SK-N-SH (cell line): ENCODE data around the gene TP53I13. TPM values are rescaled to one million over a fixed set of nuclear protein-coding genes. Genes with fewer than 3 reads are reported as not detected.

Source experiments
- CTCF ChIA-PET: fragments of 300-600, 350-600 bp; formaldehyde crosslinking; extraction: SDS; loops from one replicate; lab custom pipeline; 2021; lab: Yijun Ruan, JAX
- POLR2A ChIA-PET: fragments of 350-600 bp; sonication (Branson Sonifier 250); formaldehyde crosslinking; extraction: SDS; loops from one replicate; lab custom pipeline; 2020; ENCODE audit warnings: antibody characterized with exemption, inconsistent platforms; lab: Yijun Ruan, JAX
- DNase-seq: peaks from one replicate; pipeline ENCODE4 v3.0.0; 2012
- H2AFZ ChIP-seq: fragments of 200-600 bp; sonication (generic); 2 replicates; pipeline ENCODE4 v1.8.1; 2016; ENCODE audit warnings: antibody characterized with exemption, mild to moderate bottlenecking, low read depth
- H3F3A ChIP-seq: fragments of 200-600 bp; sonication (generic); replicated peaks from 2 replicates; pipeline ENCODE3; 2016; ENCODE audit warnings: antibody characterized with exemption, mild to moderate bottlenecking; ENCODE audit not compliant: insufficient read depth
- H3K27ac ChIP-seq, 2 experiments: fragments of 200-500 bp in 1 of 2; fragments of 200-600 bp in 1 of 2; sonication (Bioruptor generic) in 1 of 2; sonication (generic), shearing (Covaris generic) in 1 of 2; 2 replicates each; pipeline versions ENCODE4 v1.5.1 to v1.6.1; 2014 to 2016; ENCODE audit warnings: low read depth in 2 of 2, inconsistent platforms in 1 of 2, low read length in 1 of 2, mild to moderate bottlenecking in 1 of 2, mixed read lengths in 1 of 2
- H3K27me3 ChIP-seq: fragments of 200-600 bp; sonication (generic), shearing (Covaris generic); 2 replicates; pipeline ENCODE4 v1.6.1; 2016; ENCODE audit warnings: mixed run types; ENCODE audit not compliant: insufficient read depth
- H3K36me3 ChIP-seq, 2 experiments: fragments of 200-500 bp in 1 of 2; fragments of 200-600 bp in 1 of 2; sonication (Bioruptor generic) in 1 of 2; sonication (generic) in 1 of 2; replicated peaks in 1 of 2; 2 replicates each; pipeline versions ENCODE3 to v1.5.1; 2014 to 2016; ENCODE audit warnings: low read length in 1 of 2, mild to moderate bottlenecking in 1 of 2; ENCODE audit not compliant: insufficient read depth in 2 of 2, control insufficient read depth in 1 of 2
- H3K4me1 ChIP-seq, 2 experiments: fragments of 200-500 bp in 1 of 2; fragments of 200-600 bp in 1 of 2; sonication (Bioruptor generic) in 1 of 2; sonication (generic), shearing (Covaris generic) in 1 of 2; 2 replicates each; pipeline versions ENCODE4 v1.5.1 to v1.6.1; 2014 to 2016; ENCODE audit warnings: low read depth in 1 of 2, low read length in 1 of 2, mixed run types in 1 of 2; ENCODE audit not compliant: insufficient read depth in 2 of 2, control insufficient read depth in 1 of 2
- H3K4me2 ChIP-seq: fragments of 200-600 bp; sonication (generic), shearing (Covaris generic); 2 replicates; pipeline ENCODE4 v1.6.1; 2017; ENCODE audit warnings: mixed run types
- H3K4me3 ChIP-seq, 2 experiments: fragments of 200-500 bp in 1 of 2; fragments of 200-600 bp in 1 of 2; sonication (Bioruptor generic) in 1 of 2; sonication (generic), shearing (Covaris generic) in 1 of 2; 2 replicates each; pipeline versions ENCODE4 v1.5.1 to v1.8.1; 2014 to 2016; ENCODE audit warnings: low read depth in 2 of 2, inconsistent platforms in 1 of 2, low read length in 1 of 2, mild to moderate bottlenecking in 1 of 2, mixed read lengths in 1 of 2, moderate library complexity in 1 of 2
- H3K79me2 ChIP-seq: fragments of 200-600 bp; sonication (generic); 2 replicates; pipeline ENCODE4 v1.8.1; 2017; ENCODE audit warnings: mild to moderate bottlenecking; ENCODE audit not compliant: insufficient read depth
- H3K9ac ChIP-seq: fragments of 200-600 bp; sonication (generic); 2 replicates; pipeline ENCODE4 v1.6.1; 2017; ENCODE audit warnings: mixed run types
- H3K9me2 ChIP-seq: fragments of 200-600 bp; sonication (generic); 2 replicates; pipeline ENCODE4 v1.6.1; 2017; ENCODE audit warnings: mixed run types
- H3K9me3 ChIP-seq: fragments of 200-600 bp; sonication (generic); 2 replicates; pipeline ENCODE4 v1.6.1; 2017; ENCODE audit warnings: mixed run types, mild to moderate bottlenecking, moderate library complexity
- H4K20me1 ChIP-seq: fragments of 200-600 bp; sonication (generic); 2 replicates; pipeline ENCODE4 v1.6.1; 2017; ENCODE audit warnings: mild to moderate bottlenecking, mixed run types; ENCODE audit not compliant: insufficient read depth
- CHD2 ChIP-seq: fragments of 150-350 bp; IDR thresholded peaks from 2 replicates; pipeline ENCODE4 v1.6.1; 2018; ENCODE audit warnings: low read length; ENCODE audit not compliant: partially characterized antibody
- FOSL2 ChIP-seq: IDR thresholded peaks from 2 replicates; pipeline ENCODE4 v1.4.0; 2012; ENCODE audit warnings: low read depth, mild to moderate bottlenecking, moderate library complexity, borderline replicate concordance
- GABPA ChIP-seq: IDR thresholded peaks from 2 replicates; pipeline ENCODE4 v1.4.0; 2012; ENCODE audit warnings: low read depth, mild to moderate bottlenecking
- GATA2 ChIP-seq: sonication (generic); formaldehyde crosslinking; IDR thresholded peaks from 2 replicates; pipeline ENCODE4 v1.5.0; 2020; ENCODE audit warnings: mild to moderate bottlenecking, missing genetic modification reagents
- JUND ChIP-seq: IDR thresholded peaks from 2 replicates; pipeline ENCODE4 v1.4.0; 2012
- MEF2A ChIP-seq: IDR thresholded peaks from 2 replicates; pipeline ENCODE4 v1.4.0; 2012; ENCODE audit warnings: low read depth, borderline replicate concordance
- NFIC ChIP-seq: IDR thresholded peaks from 2 replicates; pipeline ENCODE4 v1.4.0; 2012; ENCODE audit warnings: borderline replicate concordance
- POLR2AphosphoS5 ChIP-seq: IDR thresholded peaks from 2 replicates; pipeline ENCODE4 v1.6.1; 2012; ENCODE audit warnings: low read depth, low read length
- RFX5 ChIP-seq: IDR thresholded peaks from 2 replicates; pipeline ENCODE4 v1.6.1; 2012; ENCODE audit warnings: mild to moderate bottlenecking, improper control_type of control experiment, low read length
- SIN3A ChIP-seq: IDR thresholded peaks from 2 replicates; pipeline ENCODE4 v1.6.1; 2012; ENCODE audit warnings: low read depth, mild to moderate bottlenecking, low read length, moderate library complexity, borderline replicate concordance
- SMC3 ChIP-seq: IDR thresholded peaks from 2 replicates; pipeline ENCODE4 v1.6.1; 2012; ENCODE audit warnings: low read depth, low read length, improper control_type of control experiment
- TAF1 ChIP-seq: IDR thresholded peaks from 2 replicates; pipeline ENCODE4 v1.6.1; 2012; ENCODE audit warnings: low read depth, mild to moderate bottlenecking, low read length, moderate library complexity, borderline replicate concordance
- YY1 ChIP-seq: IDR thresholded peaks from 2 replicates; pipeline ENCODE4 v1.4.0; 2012; ENCODE audit warnings: low read depth, mild to moderate bottlenecking
- WGBS: methylation state at CpG from one replicate; pipeline ENCODE4 v1.1.6; 2017; ENCODE audit warnings: low lambda C conversion rate; 5-methylcytosine and 5-hydroxymethylcytosine counted together
- polyA plus RNA-seq, 3 experiments: library from polyadenylated mRNA; depleted of rRNA; stranded (reverse); fragments of >200 nt; gene quantifications; 2 replicates each; pipeline ENCODE4 v1.2.3, GENCODE V29; 2012
- TF ChIP-seq, protein P1 (sequence below): IDR thresholded peaks from 2 replicates; pipeline ENCODE4 v1.4.0; 2012; ENCODE audit warnings: low read depth
- TF ChIP-seq, protein P2 (sequence below): fragments of 150-350 bp; IDR thresholded peaks from 2 replicates; pipeline ENCODE4 v1.6.1; 2016; ENCODE audit warnings: mild to moderate bottlenecking, low read depth, low read length
- TF ChIP-seq, protein P3 (sequence below): IDR thresholded peaks from 2 replicates; pipeline ENCODE4 v1.4.0; 2012; ENCODE audit warnings: low read depth, borderline replicate concordance
- TF ChIP-seq, protein P4 (sequence below): fragments of 200-600 bp; sonication (generic); IDR thresholded peaks from 2 replicates; pipeline ENCODE4 v1.6.1; 2017; ENCODE audit warnings: antibody characterized with exemption, mild to moderate bottlenecking, moderate library complexity
- TF ChIP-seq, protein P5 (sequence below): fragments of 150-350 bp; IDR thresholded peaks from 2 replicates; pipeline ENCODE4 v1.6.1; 2017; ENCODE audit warnings: antibody characterized with exemption, low read length, low read depth, borderline replicate concordance
- TF ChIP-seq, protein P6 (sequence below): IDR thresholded peaks from 2 replicates; pipeline ENCODE4 v1.6.1; 2012; ENCODE audit warnings: mild to moderate bottlenecking, low read depth, low read length, moderate library complexity

Gene TP53I13
- polyA plus RNA-seq, 1 of the 3 experiments (the other 2 are of a cell fraction), result 39.2 TPM

DNA sequence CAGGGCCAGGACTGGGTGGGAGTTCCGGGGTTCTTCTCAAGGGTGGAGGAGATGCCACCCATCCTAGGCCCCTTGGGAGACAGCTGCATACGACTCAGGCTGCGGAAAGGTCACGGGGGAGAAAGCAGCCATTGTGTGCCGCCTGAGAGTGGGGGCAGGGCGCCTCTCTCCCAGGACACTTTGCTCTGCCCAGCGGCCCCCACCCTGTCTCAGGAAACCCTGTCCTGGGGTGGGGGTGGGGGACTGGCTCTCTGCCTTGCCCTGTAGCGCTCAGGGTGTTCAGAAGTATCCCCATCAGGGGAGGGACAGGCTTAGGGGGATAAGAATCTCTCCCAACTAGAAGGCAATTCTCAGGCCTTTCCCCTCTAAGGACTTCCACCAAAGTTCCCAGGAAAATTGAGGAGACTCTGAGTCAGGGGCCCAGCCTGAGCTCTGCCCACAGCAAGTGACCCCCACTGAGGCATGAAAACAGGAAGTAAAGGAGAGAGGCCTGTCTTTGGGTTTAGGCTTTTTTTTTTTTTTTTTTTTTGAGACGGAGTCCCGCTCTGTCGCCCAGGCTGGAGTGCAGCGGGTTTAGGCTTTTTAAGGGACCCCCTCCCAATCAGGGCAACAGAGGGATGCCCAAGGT, 16.1 kb downstream of the TP53I13 start:
- no peak overlapping the region for H3K9ac ChIP-seq
- no peak overlapping the region; a peak in 1 of 4 replicates for H3K27ac ChIP-seq
- H3K79me2 ChIP-seq, result peaks cover 74% of the 10 kb centered on the region
- no peaks in the 10 kb centered on the region for H3K27me3 ChIP-seq
- DNase-seq, result peak; percentile 25
- H3K4me1 ChIP-seq, result peaks cover 12 to 46% of the 10 kb centered on the region in 2 experiments; a peak in 3 of 4 replicates
- 0 out of 2 replicates have a peak overlapping the region, but pooled peaks have one; percentile 15 for H3K4me2 ChIP-seq
- TF ChIP-seq CHD2 (no peak), NFIC (no peak), GATA2 (CRISPR knock-in tag) (no peak), SIN3A (no peak), RFX5 (no peak), TAF1 (no peak), YY1 (no peak), MEF2A (no peak), SMC3 (no peak), JUND (no peak), FOSL2 (no peak), POLR2AphosphoS5 (no peak), GABPA (no peak)
- TF ChIP-seq, protein P1, sequence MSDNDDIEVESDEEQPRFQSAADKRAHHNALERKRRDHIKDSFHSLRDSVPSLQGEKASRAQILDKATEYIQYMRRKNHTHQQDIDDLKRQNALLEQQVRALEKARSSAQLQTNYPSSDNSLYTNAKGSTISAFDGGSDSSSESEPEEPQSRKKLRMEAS, result no peak
- TF ChIP-seq, protein P2, sequence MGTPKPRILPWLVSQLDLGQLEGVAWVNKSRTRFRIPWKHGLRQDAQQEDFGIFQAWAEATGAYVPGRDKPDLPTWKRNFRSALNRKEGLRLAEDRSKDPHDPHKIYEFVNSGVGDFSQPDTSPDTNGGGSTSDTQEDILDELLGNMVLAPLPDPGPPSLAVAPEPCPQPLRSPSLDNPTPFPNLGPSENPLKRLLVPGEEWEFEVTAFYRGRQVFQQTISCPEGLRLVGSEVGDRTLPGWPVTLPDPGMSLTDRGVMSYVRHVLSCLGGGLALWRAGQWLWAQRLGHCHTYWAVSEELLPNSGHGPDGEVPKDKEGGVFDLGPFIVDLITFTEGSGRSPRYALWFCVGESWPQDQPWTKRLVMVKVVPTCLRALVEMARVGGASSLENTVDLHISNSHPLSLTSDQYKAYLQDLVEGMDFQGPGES, result no peak
- TF ChIP-seq, protein P3, sequence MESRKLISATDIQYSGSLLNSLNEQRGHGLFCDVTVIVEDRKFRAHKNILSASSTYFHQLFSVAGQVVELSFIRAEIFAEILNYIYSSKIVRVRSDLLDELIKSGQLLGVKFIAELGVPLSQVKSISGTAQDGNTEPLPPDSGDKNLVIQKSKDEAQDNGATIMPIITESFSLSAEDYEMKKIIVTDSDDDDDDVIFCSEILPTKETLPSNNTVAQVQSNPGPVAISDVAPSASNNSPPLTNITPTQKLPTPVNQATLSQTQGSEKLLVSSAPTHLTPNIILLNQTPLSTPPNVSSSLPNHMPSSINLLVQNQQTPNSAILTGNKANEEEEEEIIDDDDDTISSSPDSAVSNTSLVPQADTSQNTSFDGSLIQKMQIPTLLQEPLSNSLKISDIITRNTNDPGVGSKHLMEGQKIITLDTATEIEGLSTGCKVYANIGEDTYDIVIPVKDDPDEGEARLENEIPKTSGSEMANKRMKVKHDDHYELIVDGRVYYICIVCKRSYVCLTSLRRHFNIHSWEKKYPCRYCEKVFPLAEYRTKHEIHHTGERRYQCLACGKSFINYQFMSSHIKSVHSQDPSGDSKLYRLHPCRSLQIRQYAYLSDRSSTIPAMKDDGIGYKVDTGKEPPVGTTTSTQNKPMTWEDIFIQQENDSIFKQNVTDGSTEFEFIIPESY, result no peak
- TF ChIP-seq, protein P4, sequence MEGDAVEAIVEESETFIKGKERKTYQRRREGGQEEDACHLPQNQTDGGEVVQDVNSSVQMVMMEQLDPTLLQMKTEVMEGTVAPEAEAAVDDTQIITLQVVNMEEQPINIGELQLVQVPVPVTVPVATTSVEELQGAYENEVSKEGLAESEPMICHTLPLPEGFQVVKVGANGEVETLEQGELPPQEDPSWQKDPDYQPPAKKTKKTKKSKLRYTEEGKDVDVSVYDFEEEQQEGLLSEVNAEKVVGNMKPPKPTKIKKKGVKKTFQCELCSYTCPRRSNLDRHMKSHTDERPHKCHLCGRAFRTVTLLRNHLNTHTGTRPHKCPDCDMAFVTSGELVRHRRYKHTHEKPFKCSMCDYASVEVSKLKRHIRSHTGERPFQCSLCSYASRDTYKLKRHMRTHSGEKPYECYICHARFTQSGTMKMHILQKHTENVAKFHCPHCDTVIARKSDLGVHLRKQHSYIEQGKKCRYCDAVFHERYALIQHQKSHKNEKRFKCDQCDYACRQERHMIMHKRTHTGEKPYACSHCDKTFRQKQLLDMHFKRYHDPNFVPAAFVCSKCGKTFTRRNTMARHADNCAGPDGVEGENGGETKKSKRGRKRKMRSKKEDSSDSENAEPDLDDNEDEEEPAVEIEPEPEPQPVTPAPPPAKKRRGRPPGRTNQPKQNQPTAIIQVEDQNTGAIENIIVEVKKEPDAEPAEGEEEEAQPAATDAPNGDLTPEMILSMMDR, result no peak
- TF ChIP-seq, protein P5, sequence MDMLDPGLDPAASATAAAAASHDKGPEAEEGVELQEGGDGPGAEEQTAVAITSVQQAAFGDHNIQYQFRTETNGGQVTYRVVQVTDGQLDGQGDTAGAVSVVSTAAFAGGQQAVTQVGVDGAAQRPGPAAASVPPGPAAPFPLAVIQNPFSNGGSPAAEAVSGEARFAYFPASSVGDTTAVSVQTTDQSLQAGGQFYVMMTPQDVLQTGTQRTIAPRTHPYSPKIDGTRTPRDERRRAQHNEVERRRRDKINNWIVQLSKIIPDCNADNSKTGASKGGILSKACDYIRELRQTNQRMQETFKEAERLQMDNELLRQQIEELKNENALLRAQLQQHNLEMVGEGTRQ, result no peak
- TF ChIP-seq, protein P6, sequence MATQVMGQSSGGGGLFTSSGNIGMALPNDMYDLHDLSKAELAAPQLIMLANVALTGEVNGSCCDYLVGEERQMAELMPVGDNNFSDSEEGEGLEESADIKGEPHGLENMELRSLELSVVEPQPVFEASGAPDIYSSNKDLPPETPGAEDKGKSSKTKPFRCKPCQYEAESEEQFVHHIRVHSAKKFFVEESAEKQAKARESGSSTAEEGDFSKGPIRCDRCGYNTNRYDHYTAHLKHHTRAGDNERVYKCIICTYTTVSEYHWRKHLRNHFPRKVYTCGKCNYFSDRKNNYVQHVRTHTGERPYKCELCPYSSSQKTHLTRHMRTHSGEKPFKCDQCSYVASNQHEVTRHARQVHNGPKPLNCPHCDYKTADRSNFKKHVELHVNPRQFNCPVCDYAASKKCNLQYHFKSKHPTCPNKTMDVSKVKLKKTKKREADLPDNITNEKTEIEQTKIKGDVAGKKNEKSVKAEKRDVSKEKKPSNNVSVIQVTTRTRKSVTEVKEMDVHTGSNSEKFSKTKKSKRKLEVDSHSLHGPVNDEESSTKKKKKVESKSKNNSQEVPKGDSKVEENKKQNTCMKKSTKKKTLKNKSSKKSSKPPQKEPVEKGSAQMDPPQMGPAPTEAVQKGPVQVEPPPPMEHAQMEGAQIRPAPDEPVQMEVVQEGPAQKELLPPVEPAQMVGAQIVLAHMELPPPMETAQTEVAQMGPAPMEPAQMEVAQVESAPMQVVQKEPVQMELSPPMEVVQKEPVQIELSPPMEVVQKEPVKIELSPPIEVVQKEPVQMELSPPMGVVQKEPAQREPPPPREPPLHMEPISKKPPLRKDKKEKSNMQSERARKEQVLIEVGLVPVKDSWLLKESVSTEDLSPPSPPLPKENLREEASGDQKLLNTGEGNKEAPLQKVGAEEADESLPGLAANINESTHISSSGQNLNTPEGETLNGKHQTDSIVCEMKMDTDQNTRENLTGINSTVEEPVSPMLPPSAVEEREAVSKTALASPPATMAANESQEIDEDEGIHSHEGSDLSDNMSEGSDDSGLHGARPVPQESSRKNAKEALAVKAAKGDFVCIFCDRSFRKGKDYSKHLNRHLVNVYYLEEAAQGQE, result no peak
- H3K4me3 ChIP-seq, result no peak overlapping the region
- CTCF ChIA-PET, result interaction anchor here (1.3 to 12.7 kb wide), 4 partner anchors 7 to 221 kb away, joined by 3 to 166 read pairs (median 64); partner anchors contain the start of genes ABHD15, ANKRD13B and TP53I13
- H3K9me3 ChIP-seq, result no peaks in the 10 kb centered on the region
- H2AFZ ChIP-seq, result no peak overlapping the region
- POLR2A ChIA-PET, result no interaction called here
- no peaks in the 10 kb centered on the region for H3K9me2 ChIP-seq
- 86% methylated on average over 11 of the region's 12 CpGs for WGBS
- peaks cover under 1 to 32% of the 10 kb centered on the region in 2 experiments for H3K36me3 ChIP-seq
- peaks cover 73% of the 10 kb centered on the region for H4K20me1 ChIP-seq
- H3F3A ChIP-seq, result peaks cover 5% of the 10 kb centered on the region
